IPS-15b (cell line): Measurements from ENCODE around the gene MEOX2.

Source experiments
- H3K27me3 ChIP-seq: one replicate; pipeline ENCODE4 v1.6.1; 2013; ENCODE audit warnings: low read length; ENCODE audit not compliant: control insufficient read depth, insufficient read depth
- H3K36me3 ChIP-seq: one replicate; pipeline ENCODE4 v1.6.1; 2013; ENCODE audit warnings: low read length; ENCODE audit not compliant: control insufficient read depth, insufficient read depth
- H3K4me1 ChIP-seq: one replicate; pipeline ENCODE4 v1.6.1; 2013; ENCODE audit warnings: mild to moderate bottlenecking, low read length; ENCODE audit not compliant: control insufficient read depth, insufficient read depth
- H3K4me3 ChIP-seq: one replicate; pipeline ENCODE4 v1.5.1; 2013; ENCODE audit warnings: low read depth, low read length
- H3K9ac ChIP-seq: one replicate; pipeline ENCODE4 v1.6.1; 2013; ENCODE audit warnings: low read depth, mild to moderate bottlenecking, low read length
- H3K9me3 ChIP-seq: one replicate; pipeline ENCODE4 v1.6.1; 2013; ENCODE audit warnings: mild to moderate bottlenecking, low read length; ENCODE audit not compliant: control insufficient read depth, insufficient read depth

The MEOX2 gene

GRCh38 chr7:15606561-15606960 lies 79.9 kb downstream of the MEOX2 start:
- no peaks in the 10 kb centered on the region for H3K4me1 ChIP-seq
- no peaks in the 10 kb centered on the region for H3K27me3 ChIP-seq
- H3K9ac ChIP-seq: no peak overlapping the region
- no peaks in the 10 kb centered on the region for H3K9me3 ChIP-seq
- no peaks in the 10 kb centered on the region for H3K36me3 ChIP-seq
- H3K4me3 ChIP-seq: no peak overlapping the region

DNA sequence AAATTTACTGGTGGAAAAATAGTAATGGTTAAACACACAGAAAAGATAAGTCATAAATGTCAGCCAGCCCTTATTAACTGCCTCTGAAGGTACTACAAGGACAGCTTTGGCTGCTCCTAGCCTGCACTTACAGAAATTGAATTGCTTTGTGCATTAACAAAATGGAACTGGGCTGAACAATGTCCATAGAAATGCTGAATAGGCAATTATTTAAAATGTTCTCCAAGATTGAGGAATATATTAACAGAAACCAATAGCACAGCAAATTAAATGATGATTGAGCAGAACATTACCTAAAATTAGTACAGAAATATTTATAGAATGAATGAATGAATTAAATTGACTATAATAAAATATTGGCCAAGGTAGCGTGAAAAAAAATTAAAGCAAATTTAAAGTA lies 82.3 kb downstream of the MEOX2 start:
- no peak overlapping the region for H3K9ac ChIP-seq
- H3K27me3 ChIP-seq: no peaks in the 10 kb centered on the region
- no peak overlapping the region for H3K4me3 ChIP-seq
- no peaks in the 10 kb centered on the region for H3K36me3 ChIP-seq
- no peaks in the 10 kb centered on the region for H3K9me3 ChIP-seq
- H3K4me1 ChIP-seq: no peaks in the 10 kb centered on the region

DNA sequence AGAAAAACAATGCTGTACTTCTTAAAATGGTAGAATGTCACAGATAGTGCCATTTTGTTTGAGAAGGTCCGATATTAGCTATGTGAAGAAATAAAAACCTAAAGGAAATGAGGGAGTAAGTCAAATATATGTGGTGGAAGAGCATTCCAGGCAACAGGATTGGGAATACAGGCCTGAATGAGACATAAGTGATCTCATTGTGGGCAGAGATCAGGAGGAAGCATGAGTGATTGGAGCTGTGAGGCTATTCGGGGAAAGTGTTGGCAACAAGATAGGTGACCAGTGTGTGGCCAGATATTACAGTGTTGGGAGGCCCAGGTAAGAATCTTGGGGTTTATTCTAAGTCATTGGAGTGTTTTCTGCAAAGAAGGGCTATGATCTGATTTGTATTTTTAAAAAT lies 83.4 kb downstream of the MEOX2 start:
- Histone ChIP-seq H3K9me3 (no peaks in the 10 kb centered on the region), H3K4me1 (no peaks in the 10 kb centered on the region), H3K27me3 (no peaks in the 10 kb centered on the region)

GRCh38 chr7:15602236-15602635 lies 84.2 kb downstream of the MEOX2 start:
- Histone ChIP-seq H3K9me3 (no peaks in the 10 kb centered on the region), H3K4me3 (no peak overlapping the region), H3K36me3 (no peaks in the 10 kb centered on the region), H3K27me3 (no peaks in the 10 kb centered on the region), H3K9ac (no peak overlapping the region), H3K4me1 (no peaks in the 10 kb centered on the region)

More for the DNA sequence above, 83.4 kb downstream of the MEOX2 start:
- Histone ChIP-seq H3K9ac (no peak overlapping the region), H3K4me3 (no peak overlapping the region), H3K36me3 (no peaks in the 10 kb centered on the region)

GRCh38 chr7:15601175-15601574 lies 85.3 kb downstream of the MEOX2 start:
- H3K36me3 ChIP-seq: no peaks in the 10 kb centered on the region
- H3K9me3 ChIP-seq: no peaks in the 10 kb centered on the region
- no peak overlapping the region for H3K9ac ChIP-seq
- H3K4me1 ChIP-seq: no peaks in the 10 kb centered on the region
- no peaks in the 10 kb centered on the region for H3K27me3 ChIP-seq
- H3K4me3 ChIP-seq: no peak overlapping the region

GRCh38 chr7:15600298-15600697 lies 86.2 kb downstream of the MEOX2 start:
- Histone ChIP-seq H3K27me3 (no peaks in the 10 kb centered on the region), H3K4me3 (no peak overlapping the region)

GRCh38 chr7:15594461-15594860 lies 92.0 kb downstream of the MEOX2 start:
- Histone ChIP-seq H3K9me3 (no peaks in the 10 kb centered on the region), H3K4me3 (no peak overlapping the region), H3K36me3 (no peaks in the 10 kb centered on the region), H3K27me3 (no peaks in the 10 kb centered on the region), H3K9ac (no peak overlapping the region), H3K4me1 (no peaks in the 10 kb centered on the region)

More at GRCh38 chr7:15600298-15600697, 86.2 kb downstream of the MEOX2 start:
- no peaks in the 10 kb centered on the region for H3K4me1 ChIP-seq
- no peak overlapping the region for H3K9ac ChIP-seq
- no peaks in the 10 kb centered on the region for H3K9me3 ChIP-seq
- H3K36me3 ChIP-seq: no peaks in the 10 kb centered on the region

DNA sequence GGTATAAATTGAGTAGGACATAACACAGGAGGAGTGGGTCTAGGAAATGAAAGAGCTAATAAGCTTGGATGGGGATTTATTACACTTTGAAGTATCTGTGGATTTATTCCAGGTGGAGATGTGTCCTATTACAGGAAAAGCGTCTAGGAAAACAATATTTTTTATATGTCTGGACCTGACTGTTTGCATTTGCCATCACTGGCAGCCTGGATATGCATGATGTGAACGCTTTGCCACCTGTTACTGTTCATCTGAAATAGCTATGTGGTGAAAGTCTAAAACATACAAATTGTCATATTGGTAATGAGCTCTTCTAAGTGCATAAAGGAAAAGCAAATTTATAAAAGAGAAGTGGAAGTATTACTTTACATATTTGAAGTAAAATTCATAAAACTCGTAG lies 93.1 kb downstream of the MEOX2 start:
- Histone ChIP-seq H3K9ac (no peak overlapping the region), H3K4me1 (no peaks in the 10 kb centered on the region), H3K27me3 (no peaks in the 10 kb centered on the region), H3K36me3 (no peaks in the 10 kb centered on the region), H3K9me3 (no peaks in the 10 kb centered on the region), H3K4me3 (no peak overlapping the region)

- H3K9me3 ChIP-seq: peaks cover 3% of the 10 kb centered on the region
- H3K27me3 ChIP-seq: no peaks in the 10 kb centered on the region
- no peaks in the 10 kb centered on the region for H3K36me3 ChIP-seq
- H3K4me3 ChIP-seq: no peak overlapping the region
- H3K4me1 ChIP-seq: no peaks in the 10 kb centered on the region
- H3K9ac ChIP-seq: no peak overlapping the region
Observed at GRCh38 chr7:15586266-15586665, 100.2 kb downstream of the MEOX2 start.

- no peaks in the 10 kb centered on the region for H3K36me3 ChIP-seq
Observed at GRCh38 chr7:15584575-15584974, 101.9 kb downstream of the MEOX2 start.

DNA sequence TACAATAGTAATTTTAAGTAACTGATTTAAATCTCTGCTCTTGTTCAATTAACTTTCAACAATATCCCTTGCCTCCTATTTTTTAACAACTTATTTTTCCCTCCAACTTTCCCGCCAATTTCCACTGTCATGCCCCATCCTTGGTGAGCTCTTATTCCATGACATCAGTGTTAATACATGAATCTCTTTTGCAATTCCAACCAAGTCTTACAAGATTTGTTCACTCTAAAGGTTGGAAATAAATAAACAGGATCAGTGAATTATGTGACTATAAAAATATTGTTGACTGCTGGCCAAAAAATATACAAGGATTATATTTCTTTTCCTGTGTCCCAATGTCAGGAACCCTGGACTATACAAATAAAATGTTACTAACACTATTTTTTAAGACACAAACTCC lies 103.7 kb downstream of the MEOX2 start:
- Histone ChIP-seq H3K36me3 (no peaks in the 10 kb centered on the region), H3K4me1 (no peaks in the 10 kb centered on the region), H3K27me3 (no peaks in the 10 kb centered on the region), H3K9ac (no peak overlapping the region), H3K4me3 (no peak overlapping the region), H3K9me3 (peaks cover 3% of the 10 kb centered on the region)

More at GRCh38 chr7:15584575-15584974, 101.9 kb downstream of the MEOX2 start:
- Histone ChIP-seq H3K4me3 (no peak overlapping the region), H3K9me3 (peaks cover 3% of the 10 kb centered on the region), H3K9ac (no peak overlapping the region), H3K27me3 (no peaks in the 10 kb centered on the region), H3K4me1 (no peaks in the 10 kb centered on the region)

GRCh38 chr7:15581352-15581951 lies 105.0 kb downstream of the MEOX2 start:
- Histone ChIP-seq H3K9me3 (peaks cover 3% of the 10 kb centered on the region), H3K4me3 (no peak overlapping the region), H3K27me3 (no peaks in the 10 kb centered on the region), H3K36me3 (no peaks in the 10 kb centered on the region), H3K4me1 (no peaks in the 10 kb centered on the region), H3K9ac (no peak overlapping the region)
